Astrocyte (in vitro differentiated cells and primary cell): ENCODE results near the gene RGS8.

ENCODE experiments used
- CTCF ChIP-seq: IDR thresholded peaks from 2 replicates; pipeline ENCODE4 v1.5.1; 2011; ENCODE audit warnings: low read depth, mild to moderate bottlenecking, inconsistent platforms, low read length, moderate library complexity; ENCODE audit not compliant: insufficient read depth
- EZH2 ChIP-seq: IDR thresholded peaks from 2 replicates; pipeline ENCODE4 v1.6.1; 2012; ENCODE audit warnings: mild to moderate bottlenecking, low read length, inconsistent platforms; ENCODE audit not compliant: insufficient read depth

GRCh38 chr1:182687361-182687760 is 3.0 kb upstream of the RGS8 start:
- TF ChIP-seq CTCF (no peak), EZH2 (no peak)
